Naive thymus-derived CD4-positive, alpha-beta T cell (primary cell): ENCODE data around the gene B4GAT1. TPM values are rescaled to one million over a fixed set of nuclear protein-coding genes. Genes with fewer than 3 reads are reported as not detected.

Source experiments
- ATAC-seq: fragments of 150-1000 bp; cut with Tn5 transposase; 2 replicates; pipeline ENCODE4 v1.10.0; 2021; ENCODE audit warnings: mild to moderate bottlenecking, moderate library complexity
- CTCF ChIA-PET: fragments of 350-600 bp; sonication (Branson Sonifier 250); formaldehyde crosslinking; loops from one replicate; lab custom pipeline; 2021; ENCODE audit warnings: antibody characterized with exemption; lab: Charles Lee
- POLR2A ChIA-PET: fragments of 350-600 bp; sonication (Branson Sonifier 250); formaldehyde crosslinking; loops from one replicate; lab custom pipeline; 2021; ENCODE audit warnings: antibody characterized with exemption, inconsistent platforms; lab: Charles Lee
- DNase-seq, 9 donors: peaks; one replicate each; pipeline versions ENCODE4 v3.0.0 to v3.0.0-alpha.2; 2020 to 2022; ENCODE audit warnings: mixed read lengths in 1 of 9
- H3K27ac ChIP-seq: one replicate; pipeline ENCODE4 v1.7.0; 2013; ENCODE audit warnings: mild to moderate bottlenecking, low read depth, low read length, moderate library complexity
- H3K27me3 ChIP-seq, 2 donors: one replicate each; pipeline ENCODE4 v1.7.0; 2013; ENCODE audit warnings: low read length in 2 of 2, mild to moderate bottlenecking in 2 of 2, moderate library complexity in 2 of 2; ENCODE audit not compliant: control insufficient read depth in 2 of 2, insufficient read depth in 2 of 2
- H3K36me3 ChIP-seq, 3 experiments: 1 replicate in 2 of 3; 2 replicates in 1 of 3; pipeline ENCODE4 v1.7.0; 2013; ENCODE audit warnings: low read length in 3 of 3, mild to moderate bottlenecking in 3 of 3, moderate library complexity in 1 of 3; ENCODE audit not compliant: insufficient read depth in 3 of 3, control insufficient read depth in 2 of 3
- H3K4me1 ChIP-seq, 2 donors: one replicate each; pipeline ENCODE4 v1.7.0; 2013; ENCODE audit warnings: low read length in 2 of 2, mild to moderate bottlenecking in 2 of 2, moderate library complexity in 1 of 2; ENCODE audit not compliant: control insufficient read depth in 2 of 2, insufficient read depth in 2 of 2
- H3K4me3 ChIP-seq: 2 replicates; pipeline ENCODE4 v1.7.0; 2013; ENCODE audit warnings: mild to moderate bottlenecking, low read length
- H3K9me3 ChIP-seq, 3 experiments: 1 replicate in 2 of 3; 2 replicates in 1 of 3; pipeline ENCODE4 v1.7.0; 2013; ENCODE audit warnings: low read length in 3 of 3; ENCODE audit not compliant: control insufficient read depth in 2 of 3
- H3K27ac Mint-ChIP-seq, 9 donors: one replicate each; pipeline ENCODE4 v1.8.0; 2020 to 2022; ENCODE audit warnings: mixed read lengths in 9 of 9, mild to moderate bottlenecking in 8 of 9, moderate library complexity in 5 of 9, inconsistent platforms in 2 of 9
- H3K27me3 Mint-ChIP-seq, 5 donors: one replicate each; pipeline ENCODE4 v1.8.0; 2021 to 2022; ENCODE audit warnings: mixed read lengths in 5 of 5, mild to moderate bottlenecking in 1 of 5
- H3K36me3 Mint-ChIP-seq, 5 donors: one replicate each; pipeline ENCODE4 v1.8.0; 2020 to 2022; ENCODE audit warnings: mixed read lengths in 5 of 5, mild to moderate bottlenecking in 3 of 5, inconsistent platforms in 1 of 5
- H3K4me1 Mint-ChIP-seq, 7 donors: one replicate each; pipeline ENCODE4 v1.8.0; 2020 to 2022; ENCODE audit warnings: mixed read lengths in 7 of 7, mild to moderate bottlenecking in 3 of 7, inconsistent platforms in 1 of 7
- H3K4me3 Mint-ChIP-seq, 10 donors: one replicate each; pipeline ENCODE4 v1.8.0; 2020 to 2022; ENCODE audit warnings: mild to moderate bottlenecking in 10 of 10, mixed read lengths in 10 of 10, moderate library complexity in 6 of 10, inconsistent platforms in 2 of 10
- H3K9me3 Mint-ChIP-seq, 11 donors: one replicate each; pipeline ENCODE4 v1.8.0; 2020 to 2022; ENCODE audit warnings: mixed read lengths in 11 of 11, mild to moderate bottlenecking in 4 of 11, inconsistent platforms in 1 of 11, moderate library complexity in 1 of 11
- intact Hi-C, 2 donors: fragments of 100-400 bp; cut with micrococcal nuclease; formaldehyde crosslinking; loops; one replicate each; pipeline ENCODE4 v1.15.1; 2023
- polyA plus RNA-seq, 2 donors: library from polyadenylated mRNA; unstranded; fragments of 300-500 nt; fragmentation: Illumina TruSeq; gene quantifications; one replicate each; pipeline ENCODE4 v1.2.3, GENCODE V29; 2021
- total RNA-seq, 6 experiments: library from RNA in 5 of 6; stranded (reverse) in 5 of 6; gene quantifications; 1 replicate in 5 of 6; 2 replicates in 1 of 6; pipeline ENCODE4 v1.2.3 and lab custom pipeline; 2021 to 2026

The B4GAT1 gene
- total and polyA plus RNA-seq, 7 experiments from 2014 or later = 2.2 to 18.2 (median 10.3) TPM

DNA sequence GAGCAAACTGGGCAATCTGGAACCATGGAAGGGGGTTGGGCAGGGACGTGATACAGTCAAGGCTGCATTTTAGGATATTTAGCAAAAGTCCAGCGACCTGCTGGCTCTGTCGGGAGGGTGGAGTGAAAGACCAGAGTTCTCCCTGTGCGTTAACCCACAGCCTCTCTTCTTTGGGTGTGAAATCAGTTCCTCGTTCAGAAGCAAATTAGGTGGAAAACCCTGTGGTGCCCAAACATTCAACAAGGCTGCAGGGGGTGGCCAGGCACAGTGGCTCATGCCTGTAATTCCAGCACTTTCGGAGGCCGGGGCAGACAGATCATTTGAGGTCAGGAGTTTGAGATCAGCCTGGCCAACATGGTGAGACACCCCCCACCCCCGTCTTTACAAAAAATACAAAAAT, 49.8 kb downstream of the B4GAT1 start:
- peaks cover 5 to 16% (median 10%) of the 10 kb centered on the region in 5 donors for H3K27me3 Mint-ChIP-seq
- H3K27ac Mint-ChIP-seq = no peak overlapping the region
- DNase-seq (no peak), ATAC-seq (no peak)
- Histone ChIP-seq H3K4me1 (no peaks in the 10 kb centered on the region), H3K36me3 (no peaks in the 10 kb centered on the region), H3K4me3 (no peak overlapping the region), H3K27me3 (peaks cover 0 to 6% of the 10 kb centered on the region in 2 donors), H3K27ac (no peak overlapping the region), H3K9me3 (no peaks in the 10 kb centered on the region)
- H3K4me1 Mint-ChIP-seq = peaks cover 0 to 7% (median 4%) of the 10 kb centered on the region in 7 donors
- intact Hi-C loops = no loop called here
- no peaks in the 10 kb centered on the region for H3K9me3 Mint-ChIP-seq
- POLR2A ChIA-PET = interaction anchor here (1.8 kb wide), 1 partner anchor 10 kb away, joined by 7 read pairs; no protein-coding TSS in a partner anchor
- H3K36me3 Mint-ChIP-seq = peaks cover 0 to 2% (median 0%) of the 10 kb centered on the region in 5 donors
- H3K4me3 Mint-ChIP-seq = no peak overlapping the region
- CTCF ChIA-PET = interaction anchor here (0.7 to 0.9 kb wide), 2 partner anchors 14 to 28 kb away, joined by 3 read pairs; no protein-coding TSS in a partner anchor

Other genes starting within 250 kb of the B4GAT1 start
- gene KLC2, start 89.9 kb downstream of the B4GAT1 start, total RNA-seq = 10 to 100 TPM; 26.7 to 53.6 (median 41.5) TPM
- 1 to 10 TPM; 5.5 to 7.6 TPM for gene KLC2, start 89.9 kb downstream of the B4GAT1 start, polyA plus RNA-seq
- gene RAB1B, start 79.0 kb downstream of the B4GAT1 start, total RNA-seq = 100 to 1,000 TPM in 1 of 5 experiments, 10 to 100 TPM in 4; 60.6 to 151 (median 70.7) TPM
- gene RAB1B, start 79.0 kb downstream of the B4GAT1 start, polyA plus RNA-seq = 10 to 100 TPM; 11.3 to 13.5 TPM
- 10 to 100 TPM in 1 of 5 experiments, 1 to 10 TPM in 4; 1.3 to 12.3 (median 2.9) TPM for gene CNIH2, start 69.5 kb downstream of the B4GAT1 start, total RNA-seq
- gene CNIH2, start 69.5 kb downstream of the B4GAT1 start, polyA plus RNA-seq = not detected
- 10 to 100 TPM; 25.0 to 66.2 (median 33.3) TPM for gene YIF1A, start 58.5 kb downstream of the B4GAT1 start, total RNA-seq
- 10 to 100 TPM; 49.3 to 49.5 TPM for gene YIF1A, start 58.5 kb downstream of the B4GAT1 start, polyA plus RNA-seq
- under 1 TPM in 2 of 5 experiments, not detected in 3; 0.11 to 0.29 TPM for gene TMEM151A, start 55.7 kb downstream of the B4GAT1 start, total RNA-seq
- not detected for gene TMEM151A, start 55.7 kb downstream of the B4GAT1 start, polyA plus RNA-seq
- 1 to 10 TPM in 4 of 5 experiments, under 1 TPM in 1; 0.36 to 4.6 (median 1.8) TPM for gene CD248, start 30.6 kb downstream of the B4GAT1 start, total RNA-seq
- gene CD248, start 30.6 kb downstream of the B4GAT1 start, polyA plus RNA-seq = 10 to 100 TPM; 10.6 to 10.9 TPM
- gene RIN1, start 11.2 kb downstream of the B4GAT1 start, total RNA-seq = 10 to 100 TPM in 3 of 5 experiments, 1 to 10 TPM in 2; 1.4 to 22.9 (median 12.3) TPM
- 1 to 10 TPM; 2.6 to 9.1 TPM for gene RIN1, start 11.2 kb downstream of the B4GAT1 start, polyA plus RNA-seq
- gene BRMS1, start 2.5 kb downstream of the B4GAT1 start, total RNA-seq = 10 to 100 TPM; 35.9 to 50.8 (median 48.4) TPM
- 10 to 100 TPM; 56.7 to 73.5 TPM for gene BRMS1, start 2.5 kb downstream of the B4GAT1 start, polyA plus RNA-seq
- 10 to 100 TPM in 3 of 5 experiments, 1 to 10 TPM in 2; 6.0 to 18.9 (median 12.0) TPM for gene SLC29A2, start 24.1 kb upstream of the B4GAT1 start, total RNA-seq
- gene SLC29A2, start 24.1 kb upstream of the B4GAT1 start, polyA plus RNA-seq = 1 to 10 TPM; 2.7 to 6.2 TPM
- under 1 TPM in 1 of 5 experiments, not detected in 4; 0.53 TPM for gene NPAS4, start 73.4 kb upstream of the B4GAT1 start, total RNA-seq
- gene NPAS4, start 73.4 kb upstream of the B4GAT1 start, polyA plus RNA-seq = not detected
- 10 to 100 TPM; 23.5 to 64.1 (median 24.0) TPM for gene MRPL11, start 91.2 kb upstream of the B4GAT1 start, total RNA-seq
- 10 to 100 TPM; 83.2 to 89.3 TPM for gene MRPL11, start 91.2 kb upstream of the B4GAT1 start, polyA plus RNA-seq
- 10 to 100 TPM; 10.6 to 27.3 (median 18.6) TPM for gene PELI3, start 119.3 kb upstream of the B4GAT1 start, total RNA-seq
- gene PELI3, start 119.3 kb upstream of the B4GAT1 start, polyA plus RNA-seq = 1 to 10 TPM; 5.2 to 8.4 TPM
- gene DPP3, start 132.8 kb upstream of the B4GAT1 start, total RNA-seq = 10 to 100 TPM; 15.8 to 75.7 (median 19.4) TPM
- 10 to 100 TPM; 18.6 to 22.2 TPM for gene DPP3, start 132.8 kb upstream of the B4GAT1 start, polyA plus RNA-seq
- 10 to 100 TPM; 16.9 to 38.2 (median 23.6) TPM for gene BBS1, start 163.0 kb upstream of the B4GAT1 start, total RNA-seq
- 10 to 100 TPM in 1 of 2 donors, 1 to 10 TPM in 1; 9.6 to 13.9 TPM for gene BBS1, start 163.0 kb upstream of the B4GAT1 start, polyA plus RNA-seq
- gene ZDHHC24, start 198.4 kb upstream of the B4GAT1 start, total RNA-seq = 10 to 100 TPM; 14.5 to 24.5 (median 19.2) TPM
- 10 to 100 TPM in 1 of 2 donors, 1 to 10 TPM in 1; 7.8 to 11.8 TPM for gene ZDHHC24, start 198.4 kb upstream of the B4GAT1 start, polyA plus RNA-seq
- gene ACTN3, start 199.3 kb upstream of the B4GAT1 start, total RNA-seq = under 1 TPM in 1 of 5 experiments, not detected in 4; 0.32 TPM
- gene ACTN3, start 199.3 kb upstream of the B4GAT1 start, polyA plus RNA-seq = not detected
- gene CTSF, start 221.0 kb upstream of the B4GAT1 start, total RNA-seq = 10 to 100 TPM in 4 of 5 experiments, 1 to 10 TPM in 1; 2.3 to 49.7 (median 21.1) TPM
- gene CTSF, start 221.0 kb upstream of the B4GAT1 start, polyA plus RNA-seq = 10 to 100 TPM; 27.3 to 28.8 TPM
- 1 to 10 TPM in 2 of 5 experiments, under 1 TPM in 2, not detected in 1; 0.11 to 1.2 (median 0.60) TPM for gene CCDC87, start 245.4 kb upstream of the B4GAT1 start, total RNA-seq
- gene CCDC87, start 245.4 kb upstream of the B4GAT1 start, polyA plus RNA-seq = not detected
- 10 to 100 TPM; 32.8 to 63.5 (median 42.5) TPM for gene CCS, start 245.6 kb upstream of the B4GAT1 start, total RNA-seq
- 10 to 100 TPM; 42.4 to 52.3 TPM for gene CCS, start 245.6 kb upstream of the B4GAT1 start, polyA plus RNA-seq